ENCODE measurements around the gene CDX1. TPM values are rescaled to one million over a fixed set of nuclear protein-coding genes. Genes with fewer than 3 reads are reported as not detected.

Gene CDX1
- under 1 TPM in 2 of 4 donors, not detected in 2; 0.26 to 0.76 TPM for total RNA-seq

- 49% methylated on average over 21 of the region's 93 CpGs for WGBS
- H3K4me1 ChIP-seq: peaks cover 23% of the 10 kb centered on the region
- no peaks in the 10 kb centered on the region for H3K9me3 ChIP-seq
- DNase-seq (ENCODE audit: low spot score in 2 of 2): no peak
- H3K27ac ChIP-seq: no peak within 1 kb of the TSS
- H3K36me3 ChIP-seq: no peaks in the 10 kb centered on the region
- no peak for TF ChIP-seq EP300 (IDR thresholded peaks at IDR 0.05)
- TF ChIP-seq, protein P1, sequence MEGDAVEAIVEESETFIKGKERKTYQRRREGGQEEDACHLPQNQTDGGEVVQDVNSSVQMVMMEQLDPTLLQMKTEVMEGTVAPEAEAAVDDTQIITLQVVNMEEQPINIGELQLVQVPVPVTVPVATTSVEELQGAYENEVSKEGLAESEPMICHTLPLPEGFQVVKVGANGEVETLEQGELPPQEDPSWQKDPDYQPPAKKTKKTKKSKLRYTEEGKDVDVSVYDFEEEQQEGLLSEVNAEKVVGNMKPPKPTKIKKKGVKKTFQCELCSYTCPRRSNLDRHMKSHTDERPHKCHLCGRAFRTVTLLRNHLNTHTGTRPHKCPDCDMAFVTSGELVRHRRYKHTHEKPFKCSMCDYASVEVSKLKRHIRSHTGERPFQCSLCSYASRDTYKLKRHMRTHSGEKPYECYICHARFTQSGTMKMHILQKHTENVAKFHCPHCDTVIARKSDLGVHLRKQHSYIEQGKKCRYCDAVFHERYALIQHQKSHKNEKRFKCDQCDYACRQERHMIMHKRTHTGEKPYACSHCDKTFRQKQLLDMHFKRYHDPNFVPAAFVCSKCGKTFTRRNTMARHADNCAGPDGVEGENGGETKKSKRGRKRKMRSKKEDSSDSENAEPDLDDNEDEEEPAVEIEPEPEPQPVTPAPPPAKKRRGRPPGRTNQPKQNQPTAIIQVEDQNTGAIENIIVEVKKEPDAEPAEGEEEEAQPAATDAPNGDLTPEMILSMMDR (IDR thresholded peaks at IDR 0.05): no peak
- TF ChIP-seq POLR2A (IDR thresholded peaks at IDR 0.05): no peak
- no peak for TF ChIP-seq POLR2AphosphoS5 (IDR thresholded peaks at IDR 0.05)
- H3K4me3 ChIP-seq: no peak within 1 kb of the TSS
- H3K27me3 ChIP-seq: peaks cover 22% of the 10 kb centered on the region
These were observed at the start of gene CDX1 for GRCh38 chr5:150166650-150167511. CDX1 (plus strand) TSS chr5:150166778; CDS start chr5:150166877, 99 bp downstream.

- Histone ChIP-seq H3K27ac (no peak overlapping the region), H3K4me3 (no peak overlapping the region), H3K27me3 (no peaks in the 10 kb centered on the region), H3K4me1 (peaks cover 6% of the 10 kb centered on the region), H3K36me3 (peaks cover 45% of the 10 kb centered on the region), H3K9me3 (no peaks in the 10 kb centered on the region)
- no peak for TF ChIP-seq POLR2A (IDR thresholded peaks at IDR 0.05)
- TF ChIP-seq, protein P1 (IDR thresholded peaks at IDR 0.05): no peak
- TF ChIP-seq EP300 (IDR thresholded peaks at IDR 0.05): no peak
- TF ChIP-seq POLR2AphosphoS5 (IDR thresholded peaks at IDR 0.05): no peak
- DNase-seq (ENCODE audit: low spot score in 2 of 2): peak in 1 of 2 donors; percentile 40
- 81% methylated on average over 8 of the region's 9 CpGs for WGBS
These were observed 48.5 kb upstream of the CDX1 start for GRCh38 chr5:150117945-150118560.

- H3K27ac ChIP-seq: no peak overlapping the region
- no peak overlapping the region for H3K4me3 ChIP-seq
- H3K4me1 ChIP-seq: peaks cover under 1% of the 10 kb centered on the region
- peak in 1 of 2 donors; percentile 63 for DNase-seq (ENCODE audit: low spot score in 2 of 2)
- H3K9me3 ChIP-seq: no peaks in the 10 kb centered on the region
- H3K36me3 ChIP-seq: peaks cover 48% of the 10 kb centered on the region
- WGBS: 98% methylated on average over 7 of the region's 11 CpGs
- TF ChIP-seq EP300 (IDR thresholded peaks at IDR 0.05) (no peak), POLR2A (IDR thresholded peaks at IDR 0.05) (no peak), POLR2AphosphoS5 (IDR thresholded peaks at IDR 0.05) (no peak)
- TF ChIP-seq, protein P1 (IDR thresholded peaks at IDR 0.05): no peak
- H3K27me3 ChIP-seq: no peaks in the 10 kb centered on the region
These were observed 47.9 kb upstream of the CDX1 start for GRCh38 chr5:150118561-150119229.

- Histone ChIP-seq H3K27ac (no peak overlapping the region), H3K4me1 (no peaks in the 10 kb centered on the region), H3K27me3 (no peaks in the 10 kb centered on the region), H3K9me3 (no peaks in the 10 kb centered on the region), H3K4me3 (no peak overlapping the region), H3K36me3 (peaks cover 56% of the 10 kb centered on the region)
- DNase-seq (ENCODE audit: low spot score in 2 of 2): peak in 1 of 2 donors; percentile 63
- TF ChIP-seq POLR2AphosphoS5 (IDR thresholded peaks at IDR 0.05): no peak
- no peak for TF ChIP-seq EP300 (IDR thresholded peaks at IDR 0.05)
- TF ChIP-seq POLR2A (IDR thresholded peaks at IDR 0.05): no peak
- TF ChIP-seq, protein P1 (IDR thresholded peaks at IDR 0.05): no peak
- WGBS: 77% methylated on average over 7 of the region's 10 CpGs
These were observed 47.0 kb upstream of the CDX1 start for GRCh38 chr5:150119421-150120061.
